HEK293 (cell line): ENCODE results near the gene MS4A10.

Experiments used
- CTCF ChIA-PET: fragments of 350-600 bp; formaldehyde crosslinking; extraction: SDS; loops from one replicate; lab custom pipeline; 2021; ENCODE audit warnings: antibody characterized with exemption; lab: Yijun Ruan, JAX
- POLR2A ChIA-PET: fragments of 300-600 bp; formaldehyde crosslinking; extraction: SDS; loops from one replicate; lab custom pipeline; 2020; ENCODE audit warnings: antibody characterized with exemption, inconsistent platforms; lab: Yijun Ruan, JAX
- H3K27ac ChIP-seq: fragments of 200-500 bp; sonication (Bioruptor generic); 2 replicates; pipeline ENCODE4 v1.5.1; 2014; ENCODE audit warnings: low read depth, low read length, control low read depth, inconsistent platforms; ENCODE audit errors: extremely low read depth
- H3K36me3 ChIP-seq, 2 experiments: fragments of 200-500 bp in 1 of 2; sonication (Bioruptor generic) in 1 of 2; 1 replicate in 1 of 2; 2 replicates in 1 of 2; pipeline ENCODE4 v1.5.1; 2014 to 2017; ENCODE audit warnings: inconsistent platforms in 2 of 2, low read length in 2 of 2; ENCODE audit not compliant: control insufficient read depth in 2 of 2, insufficient read depth in 1 of 2
- H3K4me1 ChIP-seq: fragments of 200-500 bp; sonication (Bioruptor generic); 2 replicates; pipeline ENCODE4 v1.5.1; 2014; ENCODE audit warnings: mild to moderate bottlenecking, low read length, inconsistent platforms; ENCODE audit not compliant: control insufficient read depth, insufficient read depth
- H3K4me3 ChIP-seq: 2 replicates; pipeline ENCODE4 v1.5.1; 2011; ENCODE audit warnings: low read depth, mild to moderate bottlenecking, control low read depth, low read length, moderate library complexity
- H3K9me3 ChIP-seq: fragments of 200-500 bp; sonication (Bioruptor generic); 2 replicates; pipeline ENCODE4 v1.5.1; 2014; ENCODE audit warnings: low read depth, low read length, inconsistent platforms; ENCODE audit not compliant: control insufficient read depth, insufficient read depth
- AEBP2 ChIP-seq: fragments of 450-650 bp; formaldehyde crosslinking; IDR thresholded peaks from 2 replicates; pipeline ENCODE4 v1.5.1; 2016; ENCODE audit warnings: missing biosample characterization, missing genetic modification characterization, borderline replicate concordance
- BCL11A ChIP-seq: fragments of 450-650 bp; formaldehyde crosslinking; IDR thresholded peaks from 2 replicates; pipeline ENCODE4 v1.5.1; 2016; ENCODE audit warnings: low read depth, missing biosample characterization, missing genetic modification characterization
- HOXD13 ChIP-seq: sonication (generic); formaldehyde crosslinking; IDR thresholded peaks from 2 replicates; pipeline ENCODE4 v1.8.0; 2022; ENCODE audit warnings: missing genetic modification reagents, borderline replicate concordance
- PBX3 ChIP-seq: sonication (generic); formaldehyde crosslinking; IDR thresholded peaks from 2 replicates; pipeline ENCODE4 v1.8.1; 2022; ENCODE audit warnings: mild to moderate bottlenecking, moderate library complexity, missing genetic modification reagents
- YY2 ChIP-seq: fragments of 450-650 bp; formaldehyde crosslinking; IDR thresholded peaks from 2 replicates; pipeline ENCODE4 v1.5.1; 2016; ENCODE audit warnings: missing biosample characterization, missing genetic modification characterization
- ZBTB17 ChIP-seq: fragments of 450-650 bp; formaldehyde crosslinking; IDR thresholded peaks from 2 replicates; pipeline ENCODE4 v1.5.1; 2016; ENCODE audit warnings: missing biosample characterization, missing genetic modification characterization
- ZBTB26 ChIP-seq: fragments of 450-650 bp; formaldehyde crosslinking; optimal IDR thresholded peaks from 2 replicates; pipeline ENCODE3; 2016; ENCODE audit warnings: missing biosample characterization, mild to moderate bottlenecking, missing genetic modification characterization
- ZBTB48 ChIP-seq: fragments of 450-650 bp; formaldehyde crosslinking; IDR thresholded peaks from 2 replicates; pipeline ENCODE4 v1.5.1; 2016; ENCODE audit warnings: missing biosample characterization, missing genetic modification characterization
- ZBTB8A ChIP-seq: fragments of 450-650 bp; formaldehyde crosslinking; IDR thresholded peaks from 2 replicates; pipeline ENCODE4 v1.5.1; 2016; ENCODE audit warnings: missing biosample characterization, missing genetic modification characterization
- ZFP37 ChIP-seq: fragments of 450-650 bp; formaldehyde crosslinking; IDR thresholded peaks from 2 replicates; pipeline ENCODE4 v1.5.1; 2016; ENCODE audit warnings: missing biosample characterization, missing genetic modification characterization
- ZNF169 ChIP-seq: fragments of 450-650 bp; formaldehyde crosslinking; IDR thresholded peaks from 2 replicates; pipeline ENCODE4 v1.5.1; 2016; ENCODE audit warnings: missing biosample characterization, missing genetic modification characterization
- ZNF175 ChIP-seq: fragments of 450-650 bp; formaldehyde crosslinking; IDR thresholded peaks from 2 replicates; pipeline ENCODE4 v1.5.1; 2016; ENCODE audit warnings: missing biosample characterization, missing genetic modification characterization
- ZNF184 ChIP-seq: fragments of 450-650 bp; IDR thresholded peaks from 2 replicates; pipeline ENCODE4 v1.5.1; 2018; ENCODE audit warnings: missing biosample characterization, mild to moderate bottlenecking, missing genetic modification characterization
- ZNF214 ChIP-seq: fragments of 450-650 bp; formaldehyde crosslinking; IDR thresholded peaks from 2 replicates; pipeline ENCODE4 v1.5.1; 2017; ENCODE audit warnings: missing biosample characterization, mild to moderate bottlenecking, missing genetic modification characterization, borderline replicate concordance
- ZNF324 ChIP-seq: fragments of 450-650 bp; formaldehyde crosslinking; IDR thresholded peaks from 2 replicates; pipeline ENCODE4 v1.5.1; 2016; ENCODE audit warnings: missing biosample characterization, missing genetic modification characterization
- ZNF341 ChIP-seq: fragments of 450-650 bp; formaldehyde crosslinking; IDR thresholded peaks from 2 replicates; pipeline ENCODE4; 2016; ENCODE audit warnings: low read depth, missing biosample characterization, missing genetic modification characterization
- ZNF350 ChIP-seq: fragments of 450-650 bp; formaldehyde crosslinking; IDR thresholded peaks from 2 replicates; pipeline ENCODE4 v1.5.0; 2017; ENCODE audit warnings: missing biosample characterization, mild to moderate bottlenecking, missing genetic modification characterization
- ZNF394 ChIP-seq: fragments of 450-650 bp; formaldehyde crosslinking; IDR thresholded peaks from 2 replicates; pipeline ENCODE4 v1.5.1; 2016; ENCODE audit warnings: missing biosample characterization, missing genetic modification characterization, mild to moderate bottlenecking, moderate library complexity, borderline replicate concordance
- ZNF518A ChIP-seq: fragments of 450-650 bp; formaldehyde crosslinking; conservative IDR thresholded peaks from 2 replicates; pipeline ENCODE4 v1.5.1; 2016; ENCODE audit warnings: low read depth, missing biosample characterization, missing genetic modification characterization
- ZNF571 ChIP-seq: fragments of 450-650 bp; formaldehyde crosslinking; IDR thresholded peaks from 2 replicates; pipeline ENCODE4 v1.5.0; 2017; ENCODE audit warnings: missing biosample characterization, missing genetic modification characterization
- ZNF624 ChIP-seq: fragments of 450-650 bp; formaldehyde crosslinking; IDR thresholded peaks from 2 replicates; pipeline ENCODE4 v1.5.1; 2017; ENCODE audit warnings: missing biosample characterization, missing genetic modification characterization
- ZNF626 ChIP-seq: fragments of 450-650 bp; sonication (Bioruptor Pico); formaldehyde crosslinking; IDR thresholded peaks from 2 replicates; pipeline ENCODE4 v1.5.1; 2018; ENCODE audit warnings: missing biosample characterization, missing genetic modification characterization, inconsistent platforms
- ZNF785 ChIP-seq: fragments of 450-650 bp; formaldehyde crosslinking; IDR thresholded peaks from 2 replicates; pipeline ENCODE4 v1.5.1; 2016; ENCODE audit warnings: missing biosample characterization, missing genetic modification characterization
- ZNF791 ChIP-seq: fragments of 450-650 bp; formaldehyde crosslinking; IDR thresholded peaks from 2 replicates; pipeline ENCODE4 v1.5.1; 2016; ENCODE audit warnings: missing biosample characterization, missing genetic modification characterization
- ZSCAN23 ChIP-seq: fragments of 450-650 bp; formaldehyde crosslinking; IDR thresholded peaks from 2 replicates; pipeline ENCODE4 v1.5.1; 2016; ENCODE audit warnings: missing biosample characterization, missing genetic modification characterization

MS4A10 gene

GRCh38 chr11:60835534-60835846, 50.4 kb downstream of the MS4A10 start:
- CTCF ChIA-PET = interaction anchor here (0.5 to 1.3 kb wide), 3 partner anchors 64 to 1028 kb away, joined by 3 to 7 read pairs (median 3); no protein-coding TSS in a partner anchor
- POLR2A ChIA-PET = no interaction called here
- H3K4me1 ChIP-seq = no peaks in the 10 kb centered on the region

GRCh38 chr11:60836866-60837515, 51.9 kb downstream of the MS4A10 start:
- Histone ChIP-seq H3K4me3 (no peak overlapping the region), H3K36me3 (no peaks in the 10 kb centered on the region), H3K9me3 (no peaks in the 10 kb centered on the region), H3K4me1 (no peaks in the 10 kb centered on the region), H3K27ac (no peak overlapping the region)
- CTCF ChIA-PET = interaction anchor here (0.5 to 1.4 kb wide), 3 partner anchors 51 to 221 kb away, joined by 3 to 5 read pairs (median 4); no protein-coding TSS in a partner anchor
- no peak for TF ChIP-seq ZBTB8A
- no peak for TF ChIP-seq ZNF791 (tag by site-specific recombination)
- no peak for TF ChIP-seq HOXD13 (CRISPR knock-in tag)
- TF ChIP-seq ZNF169 = no peak
- no peak for TF ChIP-seq ZNF394 (tag by site-specific recombination)
- TF ChIP-seq YY2 (tag by site-specific recombination) = no peak
- no peak for TF ChIP-seq ZBTB17
- no peak for TF ChIP-seq PBX3 (CRISPR knock-in tag)
- no peak for TF ChIP-seq ZBTB48 (tag by site-specific recombination)
- TF ChIP-seq ZNF324 = no peak
- POLR2A ChIA-PET = no interaction called here

More at GRCh38 chr11:60835534-60835846, 50.4 kb downstream of the MS4A10 start:
- Histone ChIP-seq H3K36me3 (no peaks in the 10 kb centered on the region), H3K4me3 (no peak overlapping the region), H3K9me3 (no peaks in the 10 kb centered on the region), H3K27ac (no peak overlapping the region)
- TF ChIP-seq ZNF175 (tag by site-specific recombination) (no peak), ZNF350 (tag by site-specific recombination) (no peak), ZSCAN23 (tag by site-specific recombination) (no peak), ZNF518A (no peak), ZNF624 (no peak), ZFP37 (tag by site-specific recombination) (no peak), AEBP2 (tag by site-specific recombination) (no peak), ZBTB48 (tag by site-specific recombination) (no peak), ZNF785 (tag by site-specific recombination) (no peak), ZNF626 (no peak), ZNF571 (no peak), BCL11A (no peak), ZNF184 (tag by site-specific recombination) (no peak), ZNF341 (tag by site-specific recombination) (no peak), ZNF214 (tag by site-specific recombination) (no peak), ZBTB26 (tag by site-specific recombination) (no peak)
